MM.1S (cell line): ENCODE data around the gene MEAK7.

Experiments
- DNase-seq: peaks from one replicate; pipeline ENCODE4 v3.0.0-alpha.2; 2015
- H2AFZ ChIP-seq: fragments of 300-600 bp; sonication (generic); 2 replicates; pipeline ENCODE4 v1.6.0; 2016; ENCODE audit warnings: antibody characterized with exemption, low read length
- H3F3A ChIP-seq: fragments of 300-600 bp; sonication (generic); 2 replicates; pipeline ENCODE4 v1.6.1; 2016; ENCODE audit warnings: mild to moderate bottlenecking, antibody characterized with exemption, low read length, moderate library complexity, mixed read lengths; ENCODE audit not compliant: insufficient read depth
- H3K27ac ChIP-seq: fragments of 300-600 bp; sonication (generic); 2 replicates; pipeline ENCODE4 v1.5.1; 2016; ENCODE audit warnings: mild to moderate bottlenecking, low read length
- H3K27me3 ChIP-seq: fragments of 300-600 bp; sonication (generic); replicated peaks from 2 replicates; pipeline ENCODE4 v1.6.0; 2016; ENCODE audit warnings: low read length; ENCODE audit not compliant: insufficient read depth
- H3K36me3 ChIP-seq: fragments of 300-600 bp; sonication (generic); replicated peaks from 2 replicates; pipeline ENCODE4 v1.6.1; 2016; ENCODE audit warnings: mild to moderate bottlenecking, low read length, mixed read lengths; ENCODE audit not compliant: insufficient read depth
- H3K4me1 ChIP-seq: fragments of 300-600 bp; sonication (generic); 2 replicates; pipeline ENCODE4 v1.6.1; 2016; ENCODE audit warnings: low read length, mixed read lengths
- H3K4me2 ChIP-seq: fragments of 300-600 bp; sonication (generic); 2 replicates; pipeline ENCODE4 v1.6.0; 2016; ENCODE audit warnings: low read depth, low read length
- H3K4me3 ChIP-seq: fragments of 300-600 bp; sonication (generic); 2 replicates; pipeline ENCODE4 v1.5.1; 2016; ENCODE audit warnings: low read length, mixed read lengths
- H3K79me2 ChIP-seq: fragments of 300-600 bp; sonication (generic); 2 replicates; pipeline ENCODE4 v1.6.1; 2016; ENCODE audit warnings: mixed run types, low read length, mixed read lengths
- H3K9ac ChIP-seq: fragments of 300-600 bp; sonication (generic); 2 replicates; pipeline ENCODE4 v1.6.1; 2016; ENCODE audit warnings: low read length, mixed read lengths
- H3K9me2 ChIP-seq: fragments of 300-600 bp; sonication (generic); replicated peaks from 2 replicates; pipeline ENCODE4 v1.6.1; 2016; ENCODE audit warnings: mild to moderate bottlenecking, low read length, mixed read lengths; ENCODE audit not compliant: insufficient read depth
- H3K9me3 ChIP-seq: fragments of 300-600 bp; sonication (generic); replicated peaks from 2 replicates; pipeline ENCODE4 v1.6.1; 2016; ENCODE audit warnings: mild to moderate bottlenecking, low read length, mixed read lengths; ENCODE audit not compliant: insufficient read depth
- H4K20me1 ChIP-seq: fragments of 300-600 bp; sonication (generic); 2 replicates; pipeline ENCODE4 v1.6.1; 2016; ENCODE audit warnings: mild to moderate bottlenecking, low read length, moderate library complexity, mixed read lengths; ENCODE audit not compliant: insufficient read depth
- EZH2 ChIP-seq: fragments of 300-600 bp; sonication (generic); optimal IDR thresholded peaks from 2 replicates; pipeline ENCODE3; 2017; ENCODE audit warnings: low read depth, mild to moderate bottlenecking, antibody characterized with exemption, low read length, mixed read lengths
- EZH2phosphoT487 ChIP-seq: fragments of 300-600 bp; sonication (generic); IDR thresholded peaks from 2 replicates; pipeline ENCODE4 v1.6.1; 2018; ENCODE audit warnings: antibody characterized with exemption, low read length
- TF ChIP-seq, protein P1 (sequence below): fragments of 300-600 bp; sonication (generic); IDR thresholded peaks from 2 replicates; pipeline ENCODE4 v1.5.1; 2016; ENCODE audit warnings: antibody characterized with exemption, low read length, mixed read lengths

MEAK7 gene

DNA sequence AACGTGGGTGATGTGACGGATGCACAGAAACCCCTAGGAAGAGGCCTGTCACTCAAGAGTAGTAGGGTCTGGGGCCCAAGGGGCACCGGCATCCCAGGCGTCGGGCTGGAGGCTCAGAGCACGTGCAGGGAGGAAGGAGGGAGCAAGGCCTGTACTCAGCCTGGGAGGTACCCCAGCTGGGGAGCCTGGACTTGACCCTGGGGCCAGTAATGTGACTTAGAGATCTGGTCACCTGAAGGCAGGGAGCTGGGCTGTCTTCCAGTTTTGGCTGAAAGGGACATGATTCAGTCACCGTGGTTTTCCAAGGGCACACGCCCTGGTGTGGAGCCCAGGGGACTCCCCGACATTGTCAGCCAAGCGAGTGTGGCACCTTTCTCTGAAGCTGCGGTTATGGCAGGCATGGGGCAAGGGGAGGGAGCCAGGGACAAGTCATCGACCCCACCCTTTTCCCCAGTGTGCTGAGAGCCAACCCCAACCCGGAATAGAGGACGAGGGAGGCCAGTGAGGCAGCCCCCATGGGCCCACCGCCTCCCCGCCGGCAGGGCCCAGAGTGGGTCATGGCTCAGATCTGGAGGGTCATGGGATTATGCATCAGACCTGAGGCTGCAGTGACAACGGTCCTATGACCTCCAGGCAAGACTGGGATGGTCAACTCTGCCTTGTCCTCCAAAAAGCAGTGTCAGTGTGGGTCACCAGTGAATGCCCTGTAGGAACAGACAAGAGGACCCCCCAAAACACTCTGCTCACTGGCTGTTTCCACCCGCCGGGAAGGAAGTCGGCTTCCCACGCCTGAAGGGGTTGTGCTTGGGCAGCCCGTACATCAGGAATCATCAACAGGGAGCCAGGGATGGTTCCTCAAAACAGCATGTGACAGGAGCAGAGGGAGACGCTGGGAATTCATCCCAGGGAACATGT, 41.9 kb downstream of the MEAK7 start:
- H2AFZ ChIP-seq, result no peak overlapping the region
- H3K79me2 ChIP-seq, result no peaks in the 10 kb centered on the region
- no peak overlapping the region for H3K4me3 ChIP-seq
- no peaks in the 10 kb centered on the region for H3K36me3 ChIP-seq
- H3K9me3 ChIP-seq, result no peaks in the 10 kb centered on the region
- no peaks in the 10 kb centered on the region for H3K4me1 ChIP-seq
- no peak for TF ChIP-seq EZH2phosphoT487
- TF ChIP-seq EZH2, result no peak
- TF ChIP-seq, protein P1, sequence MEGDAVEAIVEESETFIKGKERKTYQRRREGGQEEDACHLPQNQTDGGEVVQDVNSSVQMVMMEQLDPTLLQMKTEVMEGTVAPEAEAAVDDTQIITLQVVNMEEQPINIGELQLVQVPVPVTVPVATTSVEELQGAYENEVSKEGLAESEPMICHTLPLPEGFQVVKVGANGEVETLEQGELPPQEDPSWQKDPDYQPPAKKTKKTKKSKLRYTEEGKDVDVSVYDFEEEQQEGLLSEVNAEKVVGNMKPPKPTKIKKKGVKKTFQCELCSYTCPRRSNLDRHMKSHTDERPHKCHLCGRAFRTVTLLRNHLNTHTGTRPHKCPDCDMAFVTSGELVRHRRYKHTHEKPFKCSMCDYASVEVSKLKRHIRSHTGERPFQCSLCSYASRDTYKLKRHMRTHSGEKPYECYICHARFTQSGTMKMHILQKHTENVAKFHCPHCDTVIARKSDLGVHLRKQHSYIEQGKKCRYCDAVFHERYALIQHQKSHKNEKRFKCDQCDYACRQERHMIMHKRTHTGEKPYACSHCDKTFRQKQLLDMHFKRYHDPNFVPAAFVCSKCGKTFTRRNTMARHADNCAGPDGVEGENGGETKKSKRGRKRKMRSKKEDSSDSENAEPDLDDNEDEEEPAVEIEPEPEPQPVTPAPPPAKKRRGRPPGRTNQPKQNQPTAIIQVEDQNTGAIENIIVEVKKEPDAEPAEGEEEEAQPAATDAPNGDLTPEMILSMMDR, result no peak
- H3K27ac ChIP-seq, result no peak overlapping the region
- no peak overlapping the region for H3K4me2 ChIP-seq
- no peak overlapping the region for H3K9ac ChIP-seq
- H3K9me2 ChIP-seq, result no peaks in the 10 kb centered on the region
- H3F3A ChIP-seq, result no peaks in the 10 kb centered on the region
- no peak for DNase-seq
- H3K27me3 ChIP-seq, result no peaks in the 10 kb centered on the region
- H4K20me1 ChIP-seq, result no peaks in the 10 kb centered on the region

DNA sequence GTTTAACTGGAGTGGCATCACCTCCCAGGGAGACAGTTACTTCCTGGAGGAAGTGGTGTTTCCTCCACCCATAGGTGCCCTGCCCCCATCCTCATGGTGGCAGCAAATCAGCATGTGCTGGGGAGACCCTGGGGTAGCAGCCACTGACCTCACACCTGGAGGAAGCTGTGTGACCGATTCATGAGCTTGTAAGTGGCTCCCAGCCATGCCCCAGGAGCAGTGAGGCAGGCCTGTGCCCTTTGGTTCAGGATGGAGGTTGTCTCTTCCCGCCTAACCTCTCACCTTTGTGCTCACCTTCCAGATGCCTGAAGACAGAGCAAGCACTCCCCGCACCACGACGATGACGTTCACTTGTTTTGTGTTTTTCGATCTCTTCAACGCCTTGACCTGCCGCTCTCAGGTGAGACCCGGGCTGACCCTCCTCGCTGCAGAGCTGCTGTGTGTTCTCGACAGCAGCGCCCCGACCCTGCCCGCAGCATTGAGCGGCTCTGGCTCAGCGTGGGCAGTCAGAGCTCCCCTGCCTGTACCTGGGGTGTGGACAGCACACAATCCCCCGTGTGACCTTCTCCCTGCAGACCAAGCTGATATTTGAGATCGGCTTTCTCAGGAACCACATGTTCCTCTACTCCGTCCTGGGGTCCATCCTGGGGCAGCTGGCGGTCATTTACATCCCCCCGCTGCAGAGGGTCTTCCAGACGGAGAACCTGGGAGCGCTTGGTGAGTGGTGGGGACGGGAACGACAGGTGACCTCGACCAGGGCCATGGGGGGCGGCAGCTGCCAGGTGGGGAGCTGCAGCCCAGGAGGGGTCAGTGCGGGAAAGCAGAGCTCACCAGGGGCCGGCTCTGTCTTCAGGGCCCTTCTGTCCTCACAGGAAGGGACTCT, 42.8 kb downstream of the MEAK7 start:
- TF ChIP-seq EZH2 (no peak), EZH2phosphoT487 (no peak)
- TF ChIP-seq, protein P1, result no peak
- no peaks in the 10 kb centered on the region for H3K4me1 ChIP-seq
- H3K9ac ChIP-seq, result no peak overlapping the region
- H3K9me3 ChIP-seq, result no peaks in the 10 kb centered on the region
- no peak overlapping the region for H3K4me2 ChIP-seq
- H4K20me1 ChIP-seq, result no peaks in the 10 kb centered on the region
- H3K36me3 ChIP-seq, result no peaks in the 10 kb centered on the region
- no peak overlapping the region for H3K27ac ChIP-seq
- no peaks in the 10 kb centered on the region for H3K9me2 ChIP-seq
- H3K27me3 ChIP-seq, result no peaks in the 10 kb centered on the region
- H3K79me2 ChIP-seq, result no peaks in the 10 kb centered on the region
- H2AFZ ChIP-seq, result no peak overlapping the region
- no peak overlapping the region for H3K4me3 ChIP-seq
- no peaks in the 10 kb centered on the region for H3F3A ChIP-seq
- DNase-seq, result no peak

DNA sequence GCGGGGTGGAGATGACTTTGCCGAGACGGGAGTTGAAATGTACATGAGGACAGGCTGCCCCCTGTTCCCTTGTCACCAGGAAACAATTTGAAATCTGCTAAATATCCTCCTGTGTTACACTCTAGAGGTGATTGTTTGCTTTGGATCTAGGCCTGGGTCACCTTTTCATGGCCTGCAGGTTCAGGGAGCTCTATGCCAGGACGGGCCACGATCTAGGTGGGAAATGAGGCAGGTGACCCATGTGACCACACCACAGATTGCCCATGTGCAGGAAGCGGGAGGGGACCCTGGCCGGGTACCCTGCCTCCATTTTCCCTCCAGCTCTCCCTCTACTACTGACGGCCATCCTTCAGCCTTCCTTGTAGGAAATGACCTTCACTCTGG, 43.4 kb downstream of the MEAK7 start:
- Histone ChIP-seq H4K20me1 (no peaks in the 10 kb centered on the region), H3K4me2 (no peak overlapping the region), H3K9me2 (no peaks in the 10 kb centered on the region), H3K36me3 (no peaks in the 10 kb centered on the region), H3K27ac (no peak overlapping the region), H2AFZ (no peak overlapping the region), H3K9me3 (no peaks in the 10 kb centered on the region), H3K79me2 (no peaks in the 10 kb centered on the region), H3F3A (no peaks in the 10 kb centered on the region), H3K9ac (no peak overlapping the region), H3K27me3 (no peaks in the 10 kb centered on the region), H3K4me1 (no peaks in the 10 kb centered on the region), H3K4me3 (no peak overlapping the region)
- DNase-seq, result no peak
- TF ChIP-seq EZH2, result no peak
- TF ChIP-seq EZH2phosphoT487, result no peak
- TF ChIP-seq, protein P1, result no peak
